ENCODE results near the gene GAP43.
A peak's percentile ranks its signal among the peaks of the same experiment; 100 is the strongest.

GAP43 gene

GRCh38 chr3:115666920-115667737 lies 43.8 kb downstream of the GAP43 start:
- no peaks in the 10 kb centered on the region for H3K36me3 Mint-ChIP-seq
- H3K27ac Mint-ChIP-seq: no peak overlapping the region
- peak; percentile 98 for ATAC-seq
- peaks cover 7% of the 10 kb centered on the region for H3K4me1 Mint-ChIP-seq
- no peaks in the 10 kb centered on the region for H3K9me3 Mint-ChIP-seq
- no peak for DNase-seq (ENCODE audit: low spot score in 2 of 2)
- no peak overlapping the region for H3K4me3 Mint-ChIP-seq

- H3K9me3 Mint-ChIP-seq: no peaks in the 10 kb centered on the region
- H3K4me3 Mint-ChIP-seq: no peak overlapping the region
- H3K36me3 Mint-ChIP-seq: no peaks in the 10 kb centered on the region
- ATAC-seq: peak; percentile 35
- peaks cover 7% of the 10 kb centered on the region for H3K4me1 Mint-ChIP-seq
- DNase-seq (ENCODE audit: low spot score in 2 of 2): no peak
- no peak overlapping the region for H3K27ac Mint-ChIP-seq
Observed at GRCh38 chr3:115667738-115668065, 44.4 kb downstream of the GAP43 start.

GRCh38 chr3:115670911-115671310 lies 47.6 kb downstream of the GAP43 start:
- no peaks in the 10 kb centered on the region for H3K36me3 Mint-ChIP-seq
- H3K4me3 Mint-ChIP-seq: no peak overlapping the region
- DNase-seq (ENCODE audit: low spot score in 2 of 2) (no peak), ATAC-seq (no peak)
- no peak overlapping the region for H3K27ac Mint-ChIP-seq
- no peaks in the 10 kb centered on the region for H3K9me3 Mint-ChIP-seq
- H3K4me1 Mint-ChIP-seq: peaks cover 7% of the 10 kb centered on the region

GRCh38 chr3:115671761-115672455 lies 48.6 kb downstream of the GAP43 start:
- DNase-seq (ENCODE audit: low spot score in 2 of 2): no peak
- no peak for ATAC-seq
- Mint-ChIP-seq H3K9me3 (no peaks in the 10 kb centered on the region), H3K4me3 (no peak overlapping the region), H3K27ac (no peak overlapping the region), H3K4me1 (peaks cover 7% of the 10 kb centered on the region), H3K36me3 (no peaks in the 10 kb centered on the region)

GRCh38 chr3:115673881-115674280 lies 50.6 kb downstream of the GAP43 start:
- H3K4me1 Mint-ChIP-seq: no peaks in the 10 kb centered on the region
- H3K4me3 Mint-ChIP-seq: no peak overlapping the region
- H3K27ac Mint-ChIP-seq: no peak overlapping the region
- H3K36me3 Mint-ChIP-seq: no peaks in the 10 kb centered on the region
- no peak for ATAC-seq
- H3K9me3 Mint-ChIP-seq: no peaks in the 10 kb centered on the region
- no peak for DNase-seq (ENCODE audit: low spot score in 2 of 2)

- Mint-ChIP-seq H3K9me3 (no peaks in the 10 kb centered on the region), H3K4me3 (no peak overlapping the region), H3K27ac (no peak overlapping the region), H3K36me3 (no peaks in the 10 kb centered on the region), H3K4me1 (no peaks in the 10 kb centered on the region)
- DNase-seq (ENCODE audit: low spot score in 2 of 2) (no peak), ATAC-seq (peak; percentile 21)
Observed at GRCh38 chr3:115676336-115676735, 53.0 kb downstream of the GAP43 start.

GRCh38 chr3:115680803-115681345 lies 57.6 kb downstream of the GAP43 start:
- no peaks in the 10 kb centered on the region for H3K4me1 Mint-ChIP-seq
- H3K27ac Mint-ChIP-seq: no peak overlapping the region
- DNase-seq (ENCODE audit: low spot score in 2 of 2): no peak
- H3K4me3 Mint-ChIP-seq: no peak overlapping the region
- no peaks in the 10 kb centered on the region for H3K9me3 Mint-ChIP-seq
- H3K36me3 Mint-ChIP-seq: no peaks in the 10 kb centered on the region
- ATAC-seq: no peak

GRCh38 chr3:115681736-115682135 lies 58.4 kb downstream of the GAP43 start:
- H3K9me3 Mint-ChIP-seq: no peaks in the 10 kb centered on the region

GRCh38 chr3:115683305-115683704 lies 60.0 kb downstream of the GAP43 start:
- DNase-seq (ENCODE audit: low spot score in 2 of 2) (no peak), ATAC-seq (peak; percentile 75)
- H3K9me3 Mint-ChIP-seq: no peaks in the 10 kb centered on the region
- H3K27ac Mint-ChIP-seq: no peak overlapping the region
- H3K4me1 Mint-ChIP-seq: no peaks in the 10 kb centered on the region
- no peak overlapping the region for H3K4me3 Mint-ChIP-seq
- no peaks in the 10 kb centered on the region for H3K36me3 Mint-ChIP-seq

More at GRCh38 chr3:115681736-115682135, 58.4 kb downstream of the GAP43 start:
- ATAC-seq: no peak
- Mint-ChIP-seq H3K4me1 (no peaks in the 10 kb centered on the region), H3K36me3 (no peaks in the 10 kb centered on the region), H3K27ac (no peak overlapping the region), H3K4me3 (no peak overlapping the region)
- DNase-seq (ENCODE audit: low spot score in 2 of 2): no peak

GRCh38 chr3:115683773-115684172 lies 60.5 kb downstream of the GAP43 start:
- ATAC-seq (no peak), DNase-seq (ENCODE audit: low spot score in 2 of 2) (no peak)
- Mint-ChIP-seq H3K4me3 (no peak overlapping the region), H3K27ac (no peak overlapping the region), H3K4me1 (no peaks in the 10 kb centered on the region), H3K36me3 (no peaks in the 10 kb centered on the region), H3K9me3 (no peaks in the 10 kb centered on the region)

GRCh38 chr3:115685097-115685496 lies 61.8 kb downstream of the GAP43 start:
- H3K4me3 Mint-ChIP-seq: no peak overlapping the region
- no peaks in the 10 kb centered on the region for H3K9me3 Mint-ChIP-seq

GRCh38 chr3:115687721-115688120 lies 64.4 kb downstream of the GAP43 start:
- ATAC-seq: no peak
- H3K9me3 Mint-ChIP-seq: no peaks in the 10 kb centered on the region
- DNase-seq (ENCODE audit: low spot score in 2 of 2): no peak
- no peaks in the 10 kb centered on the region for H3K4me1 Mint-ChIP-seq
- no peak overlapping the region for H3K4me3 Mint-ChIP-seq
- H3K36me3 Mint-ChIP-seq: no peaks in the 10 kb centered on the region
- no peak overlapping the region for H3K27ac Mint-ChIP-seq

More at GRCh38 chr3:115685097-115685496, 61.8 kb downstream of the GAP43 start:
- no peaks in the 10 kb centered on the region for H3K36me3 Mint-ChIP-seq
- ATAC-seq (peak; percentile 57), DNase-seq (ENCODE audit: low spot score in 2 of 2) (no peak)
- no peaks in the 10 kb centered on the region for H3K4me1 Mint-ChIP-seq
- H3K27ac Mint-ChIP-seq: no peak overlapping the region

GRCh38 chr3:115688418-115688817 lies 65.1 kb downstream of the GAP43 start:
- no peaks in the 10 kb centered on the region for H3K9me3 Mint-ChIP-seq
- no peaks in the 10 kb centered on the region for H3K4me1 Mint-ChIP-seq
- no peak for DNase-seq (ENCODE audit: low spot score in 2 of 2)
- no peaks in the 10 kb centered on the region for H3K36me3 Mint-ChIP-seq
- H3K27ac Mint-ChIP-seq: no peak overlapping the region
- no peak for ATAC-seq
- no peak overlapping the region for H3K4me3 Mint-ChIP-seq

GRCh38 chr3:115689928-115690327 lies 66.6 kb downstream of the GAP43 start:
- ATAC-seq: no peak
- H3K9me3 Mint-ChIP-seq: no peaks in the 10 kb centered on the region
- no peaks in the 10 kb centered on the region for H3K36me3 Mint-ChIP-seq
- H3K4me1 Mint-ChIP-seq: no peaks in the 10 kb centered on the region
- no peak overlapping the region for H3K4me3 Mint-ChIP-seq
- DNase-seq (ENCODE audit: low spot score in 2 of 2): no peak
- H3K27ac Mint-ChIP-seq: no peak overlapping the region

- H3K27ac Mint-ChIP-seq: no peak overlapping the region
- no peak overlapping the region for H3K4me3 Mint-ChIP-seq
- no peaks in the 10 kb centered on the region for H3K36me3 Mint-ChIP-seq
- ATAC-seq (no peak), DNase-seq (ENCODE audit: low spot score in 2 of 2) (no peak)
- H3K4me1 Mint-ChIP-seq: no peaks in the 10 kb centered on the region
- H3K9me3 Mint-ChIP-seq: no peaks in the 10 kb centered on the region
Observed at GRCh38 chr3:115691964-115692363, 68.7 kb downstream of the GAP43 start.

Data from stimulated activated effector memory CD8-positive, alpha-beta T cell treated with anti-CD3 and anti-CD28 coated beads, Interleukin-12 subunit alpha, Interleukin-12 subunit beta, amount 100 ng/mL, for 72 hours (primary cell).